ENCODE data around the gene DUSP22. TPM values are rescaled to one million over a fixed set of nuclear protein-coding genes. Genes with fewer than 3 reads are reported as not detected.

The DUSP22 gene
- total and polyA plus RNA-seq, 4 donors: 9.5 to 31.0 (median 20.1) TPM

GRCh38 chr6:362924-363249 is 70.6 kb downstream of the DUSP22 start:
- Histone ChIP-seq H3K4me1 (ENCODE audit: control insufficient read depth in 4 of 4, insufficient read depth in 4 of 4, low read length in 3 of 4) (peaks cover 2 to 6% (median 5%) of the 10 kb centered on the region in 4 donors), H3K4me3 (ENCODE audit: low read depth in 1 of 3, low read length in 3 of 3) (no peak overlapping the region), H3K27me3 (ENCODE audit: control insufficient read depth in 4 of 4, insufficient read depth in 4 of 4, low read length in 3 of 4) (no peaks in the 10 kb centered on the region), H3K36me3 (ENCODE audit: control insufficient read depth in 4 of 4, insufficient read depth in 3 of 4, low read depth in 1 of 4, low read length in 3 of 4) (no peaks in the 10 kb centered on the region), H3K9me3 (ENCODE audit: control insufficient read depth in 4 of 4, low read length in 3 of 4) (peaks cover 0 to 12% (median 3%) of the 10 kb centered on the region in 4 donors), H3K27ac (ENCODE audit: low read depth in 1 of 2, low read length in 2 of 2) (no peak overlapping the region), H3K9ac (ENCODE audit: low read depth in 1 of 2, low read length in 2 of 2) (no peak overlapping the region)
- TF ChIP-seq YY1 (IDR thresholded peaks at IDR 0.05) (no peak), REST (IDR thresholded peaks at IDR 0.05) (no peak), MAX (IDR thresholded peaks at IDR 0.05) (no peak), CTCF (IDR thresholded peaks at IDR 0.05; ENCODE audit: low read depth, low read length, missing input control) (no peak), FOXA1 (IDR thresholded peaks at IDR 0.05) (no peak), RXRA (IDR thresholded peaks at IDR 0.05) (no peak), TAF1 (conservative IDR thresholded peaks at IDR 0.05) (no peak), FOXA2 (IDR thresholded peaks at IDR 0.05) (no peak), ATF3 (IDR thresholded peaks at IDR 0.05) (no peak), NR2F2 (IDR thresholded peaks at IDR 0.05) (no peak), EGR1 (IDR thresholded peaks at IDR 0.05; ENCODE audit: low read depth in 2 of 2) (no peak), SP1 (IDR thresholded peaks at IDR 0.05) (no peak), RAD21 (IDR thresholded peaks at IDR 0.05) (no peak), JUND (IDR thresholded peaks at IDR 0.05) (no peak), ZBTB33 (IDR thresholded peaks at IDR 0.05) (no peak), HNF4G (IDR thresholded peaks at IDR 0.05) (no peak), HNF4A (conservative IDR thresholded peaks at IDR 0.05) (no peak), GABPA (IDR thresholded peaks at IDR 0.05 in 1 of 2, conservative IDR thresholded peaks at IDR 0.05 in 1 of 2) (no peak)
- DNase-seq (ENCODE audit: low spot score): no peak
- 89% methylated on average over 5 of the region's 5 CpGs for WGBS
